Astrocyte (in vitro differentiated cells and primary cell): Measurements from ENCODE around the gene LSG1. TPM values are rescaled to one million over a fixed set of nuclear protein-coding genes. Genes with fewer than 3 reads are reported as not detected.

ENCODE experiments used
- DNase-seq: peaks from one replicate; pipeline ENCODE4 v3.0.0-alpha.2; 2010; ENCODE audit warnings: low read depth
- FAIRE-seq: peaks from 2 replicates; lab custom pipeline; 2011; peaks lifted over from hg19 to GRCh38; lab: Jason Lieb, UNC
- H2AFZ ChIP-seq: 2 replicates; pipeline ENCODE4 v1.6.0; 2012; ENCODE audit warnings: low read depth, low read length, inconsistent platforms
- H3K27ac ChIP-seq: 2 replicates; pipeline ENCODE4 v1.5.1; 2011; ENCODE audit warnings: low read depth, low read length, inconsistent platforms
- H3K27me3 ChIP-seq: 2 replicates; pipeline ENCODE4 v1.6.0; 2011; ENCODE audit warnings: low read length, inconsistent platforms; ENCODE audit not compliant: insufficient read depth
- H3K36me3 ChIP-seq: 2 replicates; pipeline ENCODE4 v1.5.1; 2011; ENCODE audit warnings: low read length, inconsistent platforms; ENCODE audit not compliant: insufficient read depth
- H3K4me1 ChIP-seq: 2 replicates; pipeline ENCODE4 v1.5.1; 2011; ENCODE audit warnings: low read length, inconsistent platforms; ENCODE audit not compliant: insufficient read depth
- H3K4me2 ChIP-seq: 2 replicates; pipeline ENCODE4 v1.6.0; 2012; ENCODE audit warnings: low read length, inconsistent platforms
- H3K4me3 ChIP-seq: 2 replicates; pipeline ENCODE4 v1.5.1; 2011; ENCODE audit warnings: low read depth, mild to moderate bottlenecking, low read length, inconsistent platforms; ENCODE audit not compliant: insufficient read depth
- H3K79me2 ChIP-seq: 2 replicates; pipeline ENCODE4 v1.6.0; 2012; ENCODE audit warnings: mild to moderate bottlenecking, low read length, inconsistent platforms; ENCODE audit not compliant: insufficient read depth
- H3K9ac ChIP-seq: 2 replicates; pipeline ENCODE4 v1.6.0; 2012; ENCODE audit warnings: mild to moderate bottlenecking, low read length, inconsistent platforms
- H3K9me3 ChIP-seq: 2 replicates; pipeline ENCODE4 v1.5.1; 2012; ENCODE audit warnings: low read depth, mild to moderate bottlenecking, low read length, inconsistent platforms; ENCODE audit not compliant: insufficient read depth
- H4K20me1 ChIP-seq: 2 replicates; pipeline ENCODE4 v1.6.0; 2012; ENCODE audit warnings: low read length, inconsistent platforms; ENCODE audit not compliant: insufficient read depth
- H3K27ac Mint-ChIP-seq: one replicate; pipeline ENCODE4 v1.8.0; 2021; ENCODE audit warnings: mild to moderate bottlenecking, mixed read lengths; ENCODE audit not compliant: unreplicated experiment
- H3K27me3 Mint-ChIP-seq: one replicate; pipeline ENCODE4 v1.8.0; 2021; ENCODE audit warnings: low read depth, mixed read lengths; ENCODE audit not compliant: unreplicated experiment
- H3K36me3 Mint-ChIP-seq: one replicate; pipeline ENCODE4 v1.8.0; 2021; ENCODE audit warnings: low read depth, mixed read lengths; ENCODE audit not compliant: unreplicated experiment
- H3K4me1 Mint-ChIP-seq: one replicate; pipeline ENCODE4 v1.8.0; 2021; ENCODE audit warnings: low read depth, mixed read lengths; ENCODE audit not compliant: unreplicated experiment
- H3K4me3 Mint-ChIP-seq: one replicate; pipeline ENCODE4 v1.8.0; 2021; ENCODE audit warnings: mild to moderate bottlenecking, moderate library complexity, mixed read lengths; ENCODE audit not compliant: unreplicated experiment
- H3K9me3 Mint-ChIP-seq: one replicate; pipeline ENCODE4 v1.8.0; 2021; ENCODE audit warnings: mild to moderate bottlenecking, mixed read lengths; ENCODE audit not compliant: unreplicated experiment
- EZH2 ChIP-seq: IDR thresholded peaks from 2 replicates; pipeline ENCODE4 v1.6.1; 2012; ENCODE audit warnings: mild to moderate bottlenecking, low read length, inconsistent platforms; ENCODE audit not compliant: insufficient read depth
- total RNA-seq: library from RNA; stranded (reverse); gene quantifications from 2 replicates; pipeline ENCODE4 v1.2.1, GENCODE V29; 2021
- TF ChIP-seq, protein P1 (sequence below): IDR thresholded peaks from 2 replicates; pipeline ENCODE4 v1.5.1; 2011; ENCODE audit warnings: low read depth, mild to moderate bottlenecking, inconsistent platforms, low read length, moderate library complexity; ENCODE audit not compliant: insufficient read depth

LSG1 gene
- total RNA-seq, 1 donor from 2014 or later: 38.4 TPM

DNA sequence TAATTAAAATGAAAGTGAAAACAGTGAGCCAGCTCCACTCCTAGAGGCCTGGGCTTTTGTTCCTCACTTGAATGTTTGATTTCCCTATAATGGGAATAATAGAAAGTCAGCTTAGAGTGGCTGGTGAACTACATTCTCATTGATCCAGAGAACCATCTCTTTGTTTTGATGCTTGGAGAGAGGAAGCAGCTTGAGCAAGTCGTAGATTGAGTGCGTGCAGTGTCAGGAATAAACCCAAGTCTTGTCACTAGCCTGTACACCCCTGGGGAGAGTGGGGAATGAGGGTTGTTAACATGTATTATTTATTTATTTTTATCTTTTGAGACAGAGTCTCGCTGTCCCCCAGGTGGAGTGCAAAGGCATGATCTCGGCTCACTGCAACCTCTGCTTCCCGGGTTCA, 885 bp upstream of the LSG1 start:
- peaks cover 21% of the 10 kb centered on the region for H4K20me1 ChIP-seq
- peak overlapping the region; percentile 81 for H2AFZ ChIP-seq
- H3K36me3 ChIP-seq: peaks cover 3% of the 10 kb centered on the region
- no peaks in the 10 kb centered on the region for H3K9me3 ChIP-seq
- H3K4me3 ChIP-seq: peak overlapping the region; percentile 93
- peaks cover 18% of the 10 kb centered on the region for H3K4me1 ChIP-seq
- Mint-ChIP-seq H3K4me1 (peaks cover 8% of the 10 kb centered on the region), H3K27me3 (peaks cover 31% of the 10 kb centered on the region), H3K27ac (no peak overlapping the region), H3K4me3 (peak overlapping the region; percentile 96), H3K36me3 (no peaks in the 10 kb centered on the region), H3K9me3 (no peaks in the 10 kb centered on the region)
- H3K27me3 ChIP-seq: no peaks in the 10 kb centered on the region
- no peak for FAIRE-seq
- H3K4me2 ChIP-seq: peak overlapping the region; percentile 90
- peaks cover 41% of the 10 kb centered on the region for H3K79me2 ChIP-seq
- DNase-seq: no peak
- peak overlapping the region; percentile 87 for H3K9ac ChIP-seq
- TF ChIP-seq, protein P1, sequence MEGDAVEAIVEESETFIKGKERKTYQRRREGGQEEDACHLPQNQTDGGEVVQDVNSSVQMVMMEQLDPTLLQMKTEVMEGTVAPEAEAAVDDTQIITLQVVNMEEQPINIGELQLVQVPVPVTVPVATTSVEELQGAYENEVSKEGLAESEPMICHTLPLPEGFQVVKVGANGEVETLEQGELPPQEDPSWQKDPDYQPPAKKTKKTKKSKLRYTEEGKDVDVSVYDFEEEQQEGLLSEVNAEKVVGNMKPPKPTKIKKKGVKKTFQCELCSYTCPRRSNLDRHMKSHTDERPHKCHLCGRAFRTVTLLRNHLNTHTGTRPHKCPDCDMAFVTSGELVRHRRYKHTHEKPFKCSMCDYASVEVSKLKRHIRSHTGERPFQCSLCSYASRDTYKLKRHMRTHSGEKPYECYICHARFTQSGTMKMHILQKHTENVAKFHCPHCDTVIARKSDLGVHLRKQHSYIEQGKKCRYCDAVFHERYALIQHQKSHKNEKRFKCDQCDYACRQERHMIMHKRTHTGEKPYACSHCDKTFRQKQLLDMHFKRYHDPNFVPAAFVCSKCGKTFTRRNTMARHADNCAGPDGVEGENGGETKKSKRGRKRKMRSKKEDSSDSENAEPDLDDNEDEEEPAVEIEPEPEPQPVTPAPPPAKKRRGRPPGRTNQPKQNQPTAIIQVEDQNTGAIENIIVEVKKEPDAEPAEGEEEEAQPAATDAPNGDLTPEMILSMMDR: no peak
- no peak for TF ChIP-seq EZH2
- H3K27ac ChIP-seq: peak overlapping the region; percentile 98

DNA sequence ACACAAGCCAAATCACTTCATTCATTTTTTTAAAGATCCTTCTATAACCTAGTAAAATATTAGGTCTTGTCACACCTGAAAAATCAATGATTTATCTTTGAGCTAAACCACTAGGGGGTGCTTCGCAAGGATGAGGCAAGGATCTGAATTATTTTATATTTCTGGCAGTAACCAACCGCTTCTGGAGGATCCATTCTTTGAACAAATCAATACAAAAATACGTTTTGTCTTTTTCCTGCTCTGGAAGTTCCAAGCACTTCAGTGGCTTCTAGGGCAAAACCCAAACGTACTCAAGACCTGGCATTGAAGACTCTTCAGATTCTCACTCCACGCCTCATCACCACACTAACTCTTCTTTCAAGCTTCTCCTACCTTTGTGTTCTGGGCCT, 486 bp downstream of the LSG1 start:
- TF ChIP-seq EZH2: no peak
- TF ChIP-seq, protein P1: peak; percentile 73
- peak overlapping the region; percentile 98 for H3K27ac ChIP-seq
- peaks cover 20% of the 10 kb centered on the region for H3K27me3 Mint-ChIP-seq
- peak overlapping the region; percentile 87 for H3K9ac ChIP-seq
- FAIRE-seq: no peak
- peaks cover 21% of the 10 kb centered on the region for H4K20me1 ChIP-seq
- H3K79me2 ChIP-seq: peaks cover 46% of the 10 kb centered on the region
- H3K27me3 ChIP-seq: no peaks in the 10 kb centered on the region
- H2AFZ ChIP-seq: peak overlapping the region; percentile 83
- peaks cover 3% of the 10 kb centered on the region for H3K36me3 ChIP-seq
- peaks cover 8% of the 10 kb centered on the region for H3K4me1 Mint-ChIP-seq
- peak overlapping the region; percentile 90 for H3K4me2 ChIP-seq
- no peak for DNase-seq
- no peaks in the 10 kb centered on the region for H3K9me3 Mint-ChIP-seq
- peak overlapping the region; percentile 96 for H3K4me3 Mint-ChIP-seq
- H3K36me3 Mint-ChIP-seq: no peaks in the 10 kb centered on the region
- peak overlapping the region; percentile 93 for H3K4me3 ChIP-seq
- no peaks in the 10 kb centered on the region for H3K9me3 ChIP-seq
- H3K27ac Mint-ChIP-seq: peak overlapping the region; percentile 99
- H3K4me1 ChIP-seq: peaks cover 18% of the 10 kb centered on the region

- H3K4me3 Mint-ChIP-seq: no peak overlapping the region
- peaks cover 6% of the 10 kb centered on the region for H3K4me1 Mint-ChIP-seq
- Histone ChIP-seq H3K9ac (no peak overlapping the region), H2AFZ (no peak overlapping the region), H3K4me1 (peaks cover 9% of the 10 kb centered on the region), H3K4me2 (no peak overlapping the region), H3K4me3 (no peak overlapping the region), H3K9me3 (no peaks in the 10 kb centered on the region), H3K27ac (no peak overlapping the region), H3K27me3 (no peaks in the 10 kb centered on the region), H3K79me2 (peaks cover 49% of the 10 kb centered on the region), H4K20me1 (peaks cover 21% of the 10 kb centered on the region), H3K36me3 (peaks cover 17% of the 10 kb centered on the region)
- H3K27ac Mint-ChIP-seq: peak overlapping the region; percentile 1
- no peak for FAIRE-seq
- peaks cover 2% of the 10 kb centered on the region for H3K36me3 Mint-ChIP-seq
- H3K27me3 Mint-ChIP-seq: no peaks in the 10 kb centered on the region
- TF ChIP-seq, protein P1: no peak
- no peak for TF ChIP-seq EZH2
- H3K9me3 Mint-ChIP-seq: no peaks in the 10 kb centered on the region
- DNase-seq: no peak
Measured at GRCh38 chr3:194667363-194667762, 4.6 kb downstream of the LSG1 start.
